NT2/D1 (cell line): ENCODE data around the gene VWA2.

Source experiments
- SUZ12 ChIP-seq: IDR thresholded peaks from 2 replicates; pipeline ENCODE4 v1.6.1; 2011; ENCODE audit not compliant: insufficient read length, insufficient read depth; ENCODE audit errors: extremely low read depth
- YY1 ChIP-seq: IDR thresholded peaks from 2 replicates; pipeline ENCODE4 v1.6.1; 2011; ENCODE audit not compliant: insufficient read length, insufficient read depth

- no peak for TF ChIP-seq YY1
- no peak for TF ChIP-seq SUZ12
Observed at GRCh38 chr10:114293075-114293474, 54.0 kb downstream of the VWA2 start.
